Keratinocyte (primary cell): ENCODE results near the gene KMT2E. TPM values are rescaled to one million over a fixed set of nuclear protein-coding genes. Genes with fewer than 3 reads are reported as not detected.

ENCODE experiments used
- DNase-seq: peaks from one replicate; pipeline ENCODE4 v3.0.0-alpha.2; 2011; ENCODE audit warnings: low read depth, missing footprints, low spot score
- FAIRE-seq: peaks from 2 replicates; lab custom pipeline; 2011; peaks lifted over from hg19 to GRCh38; lab: Jason Lieb, UNC
- H2AFZ ChIP-seq: 2 replicates; pipeline ENCODE4 v1.6.0; 2012; ENCODE audit warnings: low read length, control low read depth, inconsistent platforms; ENCODE audit not compliant: control insufficient read depth
- H3K27ac ChIP-seq: 2 replicates; pipeline ENCODE4 v1.5.1; 2011; ENCODE audit warnings: low read length; ENCODE audit not compliant: control insufficient read depth, insufficient read depth
- H3K27me3 ChIP-seq: 3 replicates; pipeline ENCODE4 v1.6.0; 2011; ENCODE audit warnings: low read length; ENCODE audit not compliant: control insufficient read depth, insufficient read depth; ENCODE audit errors: extremely low read depth
- H3K36me3 ChIP-seq, 2 experiments: 2 replicates in 1 of 2; 3 replicates in 1 of 2; pipeline ENCODE4 v1.5.1; 2011; ENCODE audit warnings: low read length in 2 of 2, mild to moderate bottlenecking in 1 of 2; ENCODE audit not compliant: control insufficient read depth in 2 of 2, insufficient read depth in 2 of 2; ENCODE audit errors: extremely low read depth in 1 of 2
- H3K4me1 ChIP-seq: 3 replicates; pipeline ENCODE4 v1.5.1; 2011; ENCODE audit warnings: low read length; ENCODE audit not compliant: control insufficient read depth, insufficient read depth; ENCODE audit errors: extremely low read depth
- H3K4me2 ChIP-seq: 3 replicates; pipeline ENCODE4 v1.6.0; 2011; ENCODE audit warnings: low read depth, low read length; ENCODE audit not compliant: control insufficient read depth, insufficient read depth; ENCODE audit errors: extremely low read depth
- H3K4me3 ChIP-seq, 3 experiments: fragments of 200-600 bp in 1 of 3; sonication (generic) in 1 of 3; 2 replicates in 2 of 3; 3 replicates in 1 of 3; pipeline ENCODE4 v1.5.1; 2011 to 2016; ENCODE audit warnings: low read length in 3 of 3, mild to moderate bottlenecking in 3 of 3, control low read depth in 2 of 3, inconsistent platforms in 1 of 3, low read depth in 1 of 3, mixed read lengths in 1 of 3, mixed run types in 1 of 3, moderate library complexity in 1 of 3; ENCODE audit not compliant: control insufficient read depth in 2 of 3, insufficient read depth in 2 of 3; ENCODE audit errors: extremely low read depth in 1 of 3
- H3K79me2 ChIP-seq: 2 replicates; pipeline ENCODE4 v1.6.0; 2012; ENCODE audit warnings: low read length; ENCODE audit not compliant: control insufficient read depth, insufficient read depth
- H3K9ac ChIP-seq: 3 replicates; pipeline ENCODE4 v1.6.0; 2011; ENCODE audit warnings: low read length; ENCODE audit not compliant: control insufficient read depth, insufficient read depth; ENCODE audit errors: extremely low read depth
- H3K9me1 ChIP-seq: 3 replicates; pipeline ENCODE4 v1.6.0; 2011; ENCODE audit warnings: low read length; ENCODE audit not compliant: control insufficient read depth, insufficient read depth; ENCODE audit errors: extremely low read depth
- H3K9me3 ChIP-seq: 2 replicates; pipeline ENCODE4 v1.5.1; 2012; ENCODE audit warnings: low read depth, low read length; ENCODE audit not compliant: control insufficient read depth
- H4K20me1 ChIP-seq: 3 replicates; pipeline ENCODE4 v1.6.0; 2011; ENCODE audit warnings: low read length; ENCODE audit not compliant: control insufficient read depth, insufficient read depth; ENCODE audit errors: extremely low read depth
- EZH2 ChIP-seq: IDR thresholded peaks from one replicate; pipeline ENCODE4 v1.6.1; 2012; ENCODE audit warnings: inconsistent platforms, mild to moderate bottlenecking, low read length, moderate library complexity
- dilution Hi-C: fragments of 300-500 bp; cut with MboI; formaldehyde crosslinking; loops from one replicate; pipeline ENCODE4 v1.7.0; 2020; ENCODE audit warnings: low sequenced_read_pairs; ENCODE audit not compliant: extremely low pct_ligation_motif_present
- polyA plus RNA-seq, 5 experiments: library from polyadenylated mRNA; depleted of rRNA in 3 of 5; stranded (reverse) in 3 of 5; stranded (forward) in 1 of 5; unstranded in 1 of 5; fragments of >200 nt; gene quantifications; 1 replicate in 1 of 5; 2 replicates in 3 of 5; 3 replicates in 1 of 5; pipeline versions ENCODE4 v1.2.1 to v1.2.3, GENCODE V29; 2011 to 2012; ENCODE audit warnings: missing spikeins in 2 of 5, low read depth in 1 of 5, low replicate concordance in 1 of 5
- TF ChIP-seq, protein P1 (sequence below), 3 experiments: IDR thresholded peaks in 1 of 3; conservative IDR thresholded peaks in 1 of 3; optimal IDR thresholded peaks in 1 of 3; 2 replicates in 2 of 3; 3 replicates in 1 of 3; pipeline versions ENCODE3 to v1.5.1; 2011; ENCODE audit warnings: low read length in 3 of 3, mild to moderate bottlenecking in 3 of 3, moderate library complexity in 2 of 3, control low read depth in 1 of 3, inconsistent platforms in 1 of 3; ENCODE audit not compliant: insufficient read depth in 2 of 3; ENCODE audit errors: extremely low read depth in 1 of 3

The KMT2E gene
- polyA plus RNA-seq, 1 donor (not counting 4 experiments of a cell fraction or from before 2014, with no cell fraction given): 12.9 TPM

DNA sequence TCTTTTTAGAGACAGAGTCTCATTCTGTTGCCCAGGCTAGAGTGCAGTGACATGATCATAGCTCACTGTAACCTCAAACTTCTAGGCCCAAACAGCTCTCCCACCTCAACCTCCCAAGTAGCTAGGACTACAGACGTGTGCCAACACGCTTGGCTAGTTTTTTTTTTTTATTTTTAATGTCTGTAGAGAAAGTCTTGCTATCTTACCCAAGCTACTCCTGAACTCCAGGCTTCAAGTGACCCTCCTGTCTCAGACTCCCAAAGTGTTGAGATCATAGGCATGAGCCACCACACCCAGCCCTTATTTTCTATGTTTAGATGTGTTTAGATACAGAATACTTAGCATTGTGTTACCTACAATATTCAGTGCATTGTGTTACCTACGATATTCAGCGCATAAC lies 46.4 kb downstream of the KMT2E start:
- Histone ChIP-seq H3K4me3 (no peak overlapping the region), H3K4me1 (peaks cover 6% of the 10 kb centered on the region), H3K36me3 (peaks cover 2 to 15% of the 10 kb centered on the region in 2 experiments), H3K27me3 (no peaks in the 10 kb centered on the region), H3K27ac (no peak overlapping the region), H3K9me1 (peaks cover 2% of the 10 kb centered on the region), H3K4me2 (no peak overlapping the region), H3K9me3 (no peaks in the 10 kb centered on the region), H2AFZ (no peak overlapping the region), H3K79me2 (peaks cover 77% of the 10 kb centered on the region), H3K9ac (no peak overlapping the region), H4K20me1 (peaks cover 4% of the 10 kb centered on the region)
- dilution Hi-C loops: no loop called here
- DNase-seq (no peak), FAIRE-seq (peak; percentile 67)
- TF ChIP-seq EZH2: no peak
- TF ChIP-seq, protein P1, sequence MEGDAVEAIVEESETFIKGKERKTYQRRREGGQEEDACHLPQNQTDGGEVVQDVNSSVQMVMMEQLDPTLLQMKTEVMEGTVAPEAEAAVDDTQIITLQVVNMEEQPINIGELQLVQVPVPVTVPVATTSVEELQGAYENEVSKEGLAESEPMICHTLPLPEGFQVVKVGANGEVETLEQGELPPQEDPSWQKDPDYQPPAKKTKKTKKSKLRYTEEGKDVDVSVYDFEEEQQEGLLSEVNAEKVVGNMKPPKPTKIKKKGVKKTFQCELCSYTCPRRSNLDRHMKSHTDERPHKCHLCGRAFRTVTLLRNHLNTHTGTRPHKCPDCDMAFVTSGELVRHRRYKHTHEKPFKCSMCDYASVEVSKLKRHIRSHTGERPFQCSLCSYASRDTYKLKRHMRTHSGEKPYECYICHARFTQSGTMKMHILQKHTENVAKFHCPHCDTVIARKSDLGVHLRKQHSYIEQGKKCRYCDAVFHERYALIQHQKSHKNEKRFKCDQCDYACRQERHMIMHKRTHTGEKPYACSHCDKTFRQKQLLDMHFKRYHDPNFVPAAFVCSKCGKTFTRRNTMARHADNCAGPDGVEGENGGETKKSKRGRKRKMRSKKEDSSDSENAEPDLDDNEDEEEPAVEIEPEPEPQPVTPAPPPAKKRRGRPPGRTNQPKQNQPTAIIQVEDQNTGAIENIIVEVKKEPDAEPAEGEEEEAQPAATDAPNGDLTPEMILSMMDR (optimal IDR thresholded peaks at IDR 0.05 in 1 of 3, IDR thresholded peaks at IDR 0.05 in 1 of 3, conservative IDR thresholded peaks at IDR 0.05 in 1 of 3; ENCODE audit: extremely low read depth in 1 of 3, insufficient read depth in 2 of 3, low read length in 3 of 3): no peak

DNA sequence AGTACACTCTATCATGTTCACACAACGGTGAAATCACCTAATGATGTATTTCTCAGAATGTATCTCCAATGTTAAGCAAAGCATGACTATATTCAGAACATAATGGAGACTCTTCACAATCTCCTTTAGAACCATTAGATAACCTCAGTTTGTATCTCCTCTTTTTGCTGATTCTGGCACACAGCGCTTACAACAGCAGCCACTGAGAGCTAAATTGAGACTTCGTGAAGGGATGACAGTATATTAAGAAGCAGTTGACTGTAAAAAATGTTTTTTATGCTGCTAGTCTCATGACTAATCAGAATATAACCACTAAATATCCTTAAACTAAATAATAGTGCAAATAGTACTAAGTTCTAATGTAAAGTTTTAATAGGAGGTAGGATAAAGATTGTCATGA lies 46.9 kb downstream of the KMT2E start:
- Histone ChIP-seq H3K4me2 (no peak overlapping the region), H4K20me1 (peaks cover 4% of the 10 kb centered on the region), H3K27me3 (no peaks in the 10 kb centered on the region), H3K27ac (no peak overlapping the region), H3K4me3 (no peak overlapping the region), H3K79me2 (peaks cover 72% of the 10 kb centered on the region), H3K9ac (no peak overlapping the region), H2AFZ (no peak overlapping the region), H3K9me3 (no peaks in the 10 kb centered on the region), H3K36me3 (peaks cover 0 to 15% of the 10 kb centered on the region in 2 experiments), H3K4me1 (peaks cover 6% of the 10 kb centered on the region), H3K9me1 (peaks cover 2% of the 10 kb centered on the region)
- TF ChIP-seq, protein P1 (optimal IDR thresholded peaks at IDR 0.05 in 1 of 3, IDR thresholded peaks at IDR 0.05 in 1 of 3, conservative IDR thresholded peaks at IDR 0.05 in 1 of 3; ENCODE audit: extremely low read depth in 1 of 3, insufficient read depth in 2 of 3, low read length in 3 of 3): no peak
- TF ChIP-seq EZH2: no peak
- FAIRE-seq (no peak), DNase-seq (no peak)
- dilution Hi-C loops: no loop called here
